ENCODE results near the gene GPR27. TPM values are rescaled to one million over a fixed set of nuclear protein-coding genes. Genes with fewer than 3 reads are reported as not detected.
A peak's percentile ranks its signal among the peaks of the same experiment; 100 is the strongest.

The GPR27 gene
- polyA plus RNA-seq, 1 donor (not counting 4 experiments of a cell fraction or from before 2014, with no cell fraction given): 0.12 TPM

DNA sequence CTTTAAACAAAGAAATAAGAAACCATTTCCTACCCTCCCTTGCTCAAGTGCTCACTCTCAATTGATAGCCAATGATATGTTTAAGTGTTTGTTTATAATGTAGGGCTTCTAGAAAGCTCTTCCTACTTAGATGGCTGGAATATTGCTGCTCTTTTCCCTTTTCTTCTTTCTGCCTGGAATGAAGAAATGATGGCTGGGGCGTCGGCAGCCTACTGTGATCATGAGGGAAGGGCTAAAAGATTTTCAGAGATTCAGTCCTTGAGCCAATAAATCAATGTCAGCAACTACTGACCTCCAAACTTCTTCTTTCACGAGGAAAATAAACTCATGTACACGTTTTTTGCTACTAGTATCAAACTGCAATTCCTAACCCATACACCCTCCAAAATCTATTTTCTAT, 2.1 kb upstream of the GPR27 start:
- Histone ChIP-seq H3K4me1 (ENCODE audit: control insufficient read depth, extremely low read depth, insufficient read depth, low read length) (no peaks in the 10 kb centered on the region), H3K36me3 (ENCODE audit: control insufficient read depth in 2 of 2, extremely low read depth in 1 of 2, insufficient read depth in 2 of 2, low read length in 2 of 2) (no peaks in the 10 kb centered on the region), H3K27ac (ENCODE audit: control insufficient read depth, insufficient read depth, low read length) (no peak overlapping the region), H2AFZ (ENCODE audit: control insufficient read depth, low read length) (no peak overlapping the region), H3K4me2 (ENCODE audit: control insufficient read depth, extremely low read depth, insufficient read depth, low read depth, low read length) (no peak overlapping the region), H4K20me1 (ENCODE audit: control insufficient read depth, extremely low read depth, insufficient read depth, low read length) (no peaks in the 10 kb centered on the region), H3K27me3 (ENCODE audit: control insufficient read depth, extremely low read depth, insufficient read depth, low read length) (peaks cover 34% of the 10 kb centered on the region), H3K4me3 (ENCODE audit: control insufficient read depth in 2 of 3, extremely low read depth in 1 of 3, insufficient read depth in 2 of 3, low read depth in 1 of 3, low read length in 3 of 3) (no peak overlapping the region), H3K9ac (ENCODE audit: control insufficient read depth, extremely low read depth, insufficient read depth, low read length) (no peak overlapping the region), H3K79me2 (ENCODE audit: control insufficient read depth, insufficient read depth, low read length) (no peaks in the 10 kb centered on the region), H3K9me3 (ENCODE audit: control insufficient read depth, low read depth, low read length) (no peaks in the 10 kb centered on the region), H3K9me1 (ENCODE audit: control insufficient read depth, extremely low read depth, insufficient read depth, low read length) (no peaks in the 10 kb centered on the region)
- no peak for FAIRE-seq
- dilution Hi-C loops (cut with MboI; ENCODE audit: extremely low pct_ligation_motif_present, low sequenced_read_pairs): no loop called here
- TF ChIP-seq EZH2 (IDR thresholded peaks at IDR 0.05; ENCODE audit: low read length) (no peak), CTCF (optimal IDR thresholded peaks at IDR 0.05 in 1 of 3, IDR thresholded peaks at IDR 0.05 in 1 of 3, conservative IDR thresholded peaks at IDR 0.05 in 1 of 3; ENCODE audit: extremely low read depth in 1 of 3, insufficient read depth in 2 of 3, low read length in 3 of 3) (no peak)
- DNase-seq (ENCODE audit: low read depth, low spot score): no peak

DNA sequence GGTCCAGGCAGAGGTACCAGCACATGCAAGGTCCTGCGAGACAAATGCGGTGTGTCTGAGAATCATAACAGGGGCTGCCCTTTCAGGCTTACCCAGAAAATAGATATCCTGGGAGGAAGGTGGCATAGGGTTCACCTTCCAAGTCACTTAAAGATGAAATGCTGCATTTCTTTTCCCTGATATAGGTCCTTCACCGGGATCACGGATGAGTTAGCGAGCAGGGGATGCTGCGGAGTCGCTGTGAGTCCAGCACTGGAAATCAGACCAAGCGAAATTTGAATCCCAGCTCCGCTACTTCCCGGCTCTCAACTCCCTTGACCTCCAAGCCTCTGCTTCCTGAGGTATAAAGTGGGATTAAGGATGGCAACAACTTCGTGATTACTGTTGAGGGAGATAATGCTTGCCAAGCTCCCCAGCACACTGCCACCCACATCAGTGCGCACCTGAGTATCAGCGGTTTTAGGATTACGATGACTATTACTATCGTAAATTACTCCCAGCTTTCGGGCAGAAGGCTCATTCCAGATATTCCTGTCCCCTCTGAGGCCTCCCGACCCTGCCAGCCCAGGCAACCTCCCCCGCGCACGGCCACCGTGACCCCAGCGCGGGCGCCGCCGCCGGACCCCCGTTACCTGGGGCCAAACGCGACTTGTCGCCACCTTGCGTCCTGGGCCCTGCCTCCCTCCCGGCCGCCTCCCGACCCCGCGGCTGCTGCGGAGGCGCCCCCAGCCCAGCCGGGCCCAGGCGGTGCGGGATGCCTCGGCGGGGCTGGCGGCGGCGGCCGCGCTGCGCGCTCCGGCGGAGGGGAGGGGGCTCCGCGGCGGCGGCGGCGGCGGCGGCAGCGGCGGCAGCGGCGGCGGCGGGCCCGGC, 589 bp upstream of the GPR27 start:
- FAIRE-seq (no peak), DNase-seq (ENCODE audit: low read depth, low spot score) (no peak)
- peaks cover 41% of the 10 kb centered on the region for H3K27me3 ChIP-seq (ENCODE audit: control insufficient read depth, extremely low read depth, insufficient read depth, low read length)
- no peaks in the 10 kb centered on the region for H3K79me2 ChIP-seq (ENCODE audit: control insufficient read depth, insufficient read depth, low read length)
- no peaks in the 10 kb centered on the region for H4K20me1 ChIP-seq (ENCODE audit: control insufficient read depth, extremely low read depth, insufficient read depth, low read length)
- no peaks in the 10 kb centered on the region for H3K9me1 ChIP-seq (ENCODE audit: control insufficient read depth, extremely low read depth, insufficient read depth, low read length)
- no peak overlapping the region for H3K4me2 ChIP-seq (ENCODE audit: control insufficient read depth, extremely low read depth, insufficient read depth, low read depth, low read length)
- TF ChIP-seq CTCF (optimal IDR thresholded peaks at IDR 0.05 in 1 of 3, IDR thresholded peaks at IDR 0.05 in 1 of 3, conservative IDR thresholded peaks at IDR 0.05 in 1 of 3; ENCODE audit: extremely low read depth in 1 of 3, insufficient read depth in 2 of 3, low read length in 3 of 3): no peak
- peak; percentile 87 for TF ChIP-seq EZH2 (IDR thresholded peaks at IDR 0.05; ENCODE audit: low read length)
- H2AFZ ChIP-seq (ENCODE audit: control insufficient read depth, low read length): no peak overlapping the region
- H3K4me3 ChIP-seq (ENCODE audit: control insufficient read depth in 2 of 3, extremely low read depth in 1 of 3, insufficient read depth in 2 of 3, low read depth in 1 of 3, low read length in 3 of 3): no peak overlapping the region
- no peaks in the 10 kb centered on the region for H3K9me3 ChIP-seq (ENCODE audit: control insufficient read depth, low read depth, low read length)
- dilution Hi-C loops (cut with MboI; ENCODE audit: extremely low pct_ligation_motif_present, low sequenced_read_pairs): no loop called here
- no peaks in the 10 kb centered on the region for H3K4me1 ChIP-seq (ENCODE audit: control insufficient read depth, extremely low read depth, insufficient read depth, low read length)
- no peaks in the 10 kb centered on the region for H3K36me3 ChIP-seq (ENCODE audit: control insufficient read depth in 2 of 2, extremely low read depth in 1 of 2, insufficient read depth in 2 of 2, low read length in 2 of 2)
- no peak overlapping the region for H3K9ac ChIP-seq (ENCODE audit: control insufficient read depth, extremely low read depth, insufficient read depth, low read length)
- H3K27ac ChIP-seq (ENCODE audit: control insufficient read depth, insufficient read depth, low read length): no peak overlapping the region
